ENCODE results near the gene CCDC85B. TPM values are rescaled to one million over a fixed set of nuclear protein-coding genes. Genes with fewer than 3 reads are reported as not detected.

Gene CCDC85B
- polyA plus RNA-seq, 1 of the 3 experiments (the other 2 are of a cell fraction), result 52.8 TPM

GRCh38 chr11:65927904-65928397 lies 37.5 kb downstream of the CCDC85B start:
- ChIA-PET CTCF (interaction anchor here (0.8 kb wide), 1 partner anchor 40 kb away, joined by 3 read pairs; the partner anchor contains the start of gene FIBP), POLR2A (no interaction called here)
- H3K9me3 ChIP-seq, result no peaks in the 10 kb centered on the region
- DNase-seq, result no peak
- H4K20me1 ChIP-seq (ENCODE audit: insufficient read depth), result no peaks in the 10 kb centered on the region
- no peak overlapping the region for H3K27ac ChIP-seq (ENCODE audit: low read depth in 2 of 2, low read length in 1 of 2)
- no peak overlapping the region for H3K4me2 ChIP-seq
- peaks cover 0 to 10% of the 10 kb centered on the region in 2 experiments; a peak in 2 of 4 replicates for H3K4me1 ChIP-seq (ENCODE audit: control insufficient read depth in 1 of 2, insufficient read depth in 2 of 2, low read depth in 1 of 2, low read length in 1 of 2)
- 90% methylated on average over 9 of the region's 9 CpGs for WGBS (ENCODE audit: low lambda C conversion rate)
- no peaks in the 10 kb centered on the region for H3K9me2 ChIP-seq
- no peaks in the 10 kb centered on the region for H3K27me3 ChIP-seq (ENCODE audit: insufficient read depth)
- H2AFZ ChIP-seq (ENCODE audit: low read depth), result no peak overlapping the region
- H3F3A ChIP-seq (replicated peaks; ENCODE audit: insufficient read depth), result peaks cover 25% of the 10 kb centered on the region
- no peak overlapping the region for H3K9ac ChIP-seq
- TF ChIP-seq NRF1 (IDR thresholded peaks at IDR 0.05; ENCODE audit: low read depth, low read length) (no peak), FOXJ3 (CRISPR knock-in tag; IDR thresholded peaks at IDR 0.05) (no peak), YY1 (IDR thresholded peaks at IDR 0.05; ENCODE audit: low read depth) (no peak), RFX5 (IDR thresholded peaks at IDR 0.05; ENCODE audit: low read length) (no peak), MEF2A (IDR thresholded peaks at IDR 0.05; ENCODE audit: borderline replicate concordance, low read depth) (no peak)
- TF ChIP-seq, protein P1, sequence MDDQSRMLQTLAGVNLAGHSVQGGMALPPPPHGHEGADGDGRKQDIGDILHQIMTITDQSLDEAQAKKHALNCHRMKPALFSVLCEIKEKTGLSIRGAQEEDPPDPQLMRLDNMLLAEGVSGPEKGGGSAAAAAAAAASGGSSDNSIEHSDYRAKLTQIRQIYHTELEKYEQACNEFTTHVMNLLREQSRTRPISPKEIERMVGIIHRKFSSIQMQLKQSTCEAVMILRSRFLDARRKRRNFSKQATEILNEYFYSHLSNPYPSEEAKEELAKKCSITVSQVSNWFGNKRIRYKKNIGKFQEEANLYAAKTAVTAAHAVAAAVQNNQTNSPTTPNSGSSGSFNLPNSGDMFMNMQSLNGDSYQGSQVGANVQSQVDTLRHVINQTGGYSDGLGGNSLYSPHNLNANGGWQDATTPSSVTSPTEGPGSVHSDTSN (IDR thresholded peaks at IDR 0.05), result no peak
- TF ChIP-seq, protein P2, sequence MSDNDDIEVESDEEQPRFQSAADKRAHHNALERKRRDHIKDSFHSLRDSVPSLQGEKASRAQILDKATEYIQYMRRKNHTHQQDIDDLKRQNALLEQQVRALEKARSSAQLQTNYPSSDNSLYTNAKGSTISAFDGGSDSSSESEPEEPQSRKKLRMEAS (IDR thresholded peaks at IDR 0.05; ENCODE audit: low read depth), result no peak
- H3K4me3 ChIP-seq (ENCODE audit: low read depth in 2 of 2, low read length in 1 of 2), result no peak overlapping the region
- no peaks in the 10 kb centered on the region; the same call in 1 of the 2 replicates for H3K79me2 ChIP-seq (ENCODE audit: insufficient read depth)
- peaks cover 0 to 17% of the 10 kb centered on the region in 2 experiments for H3K36me3 ChIP-seq (replicated peaks in 1 of 2; ENCODE audit: control insufficient read depth in 1 of 2, insufficient read depth in 2 of 2, low read length in 1 of 2)

DNA sequence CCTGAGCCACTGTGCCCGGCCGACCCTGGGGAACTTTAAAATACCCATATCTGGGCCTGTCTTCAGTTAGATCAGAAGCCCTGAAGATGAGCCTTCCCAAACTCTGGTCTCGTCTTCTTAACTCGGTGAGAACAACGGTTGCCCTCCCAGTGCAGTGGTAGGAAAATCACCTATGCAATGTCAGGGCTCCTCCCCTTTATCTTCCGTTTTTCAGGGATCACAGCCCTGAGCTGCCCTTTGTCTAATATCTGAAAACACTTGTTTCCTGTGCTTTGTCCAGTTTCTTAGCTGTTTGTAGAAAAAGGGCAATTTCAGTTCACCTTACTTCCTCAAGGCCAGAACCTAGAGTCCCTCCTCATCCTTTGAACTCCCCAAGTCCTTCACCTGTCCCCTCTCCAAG lies 38.2 kb downstream of the CCDC85B start:
- 85% methylated on average over 6 of the region's 6 CpGs for WGBS (ENCODE audit: low lambda C conversion rate)
- Histone ChIP-seq H3K4me2 (no peak overlapping the region), H3F3A (replicated peaks; ENCODE audit: insufficient read depth) (peaks cover 20% of the 10 kb centered on the region), H4K20me1 (ENCODE audit: insufficient read depth) (no peaks in the 10 kb centered on the region), H3K27ac (ENCODE audit: low read depth in 2 of 2, low read length in 1 of 2) (no peak overlapping the region), H2AFZ (ENCODE audit: low read depth) (no peak overlapping the region), H3K9me2 (no peaks in the 10 kb centered on the region), H3K4me3 (ENCODE audit: low read depth in 2 of 2, low read length in 1 of 2) (no peak overlapping the region), H3K4me1 (ENCODE audit: control insufficient read depth in 1 of 2, insufficient read depth in 2 of 2, low read depth in 1 of 2, low read length in 1 of 2) (peaks cover 0 to 10% of the 10 kb centered on the region in 2 experiments; a peak in 2 of 4 replicates), H3K9me3 (no peaks in the 10 kb centered on the region), H3K36me3 (replicated peaks in 1 of 2; ENCODE audit: control insufficient read depth in 1 of 2, insufficient read depth in 2 of 2, low read length in 1 of 2) (peaks cover 0 to 9% of the 10 kb centered on the region in 2 experiments), H3K79me2 (ENCODE audit: insufficient read depth) (no peaks in the 10 kb centered on the region), H3K27me3 (ENCODE audit: insufficient read depth) (no peaks in the 10 kb centered on the region), H3K9ac (no peak overlapping the region)
- DNase-seq, result no peak
- TF ChIP-seq NRF1 (IDR thresholded peaks at IDR 0.05; ENCODE audit: low read depth, low read length) (no peak), RCOR1 (IDR thresholded peaks at IDR 0.05; ENCODE audit: low read length) (no peak), USF1 (IDR thresholded peaks at IDR 0.05; ENCODE audit: borderline replicate concordance, low read depth) (no peak), RAD21 (IDR thresholded peaks at IDR 0.05; ENCODE audit: low read length) (no peak), EZH2phosphoT487 (IDR thresholded peaks at IDR 0.05; ENCODE audit: borderline replicate concordance, low read depth) (no peak), SIN3A (IDR thresholded peaks at IDR 0.05; ENCODE audit: borderline replicate concordance, low read depth, low read length) (no peak), YY1 (IDR thresholded peaks at IDR 0.05; ENCODE audit: low read depth) (no peak), RXRA (IDR thresholded peaks at IDR 0.05; ENCODE audit: borderline replicate concordance, low read depth) (no peak), ZBTB33 (IDR thresholded peaks at IDR 0.05; ENCODE audit: borderline replicate concordance, low read depth) (no peak), FOXM1 (IDR thresholded peaks at IDR 0.05; ENCODE audit: low read depth) (no peak), RFX5 (IDR thresholded peaks at IDR 0.05; ENCODE audit: low read length) (no peak), MXI1 (IDR thresholded peaks at IDR 0.05; ENCODE audit: low read depth, low read length) (no peak), TEAD4 (IDR thresholded peaks at IDR 0.05; ENCODE audit: borderline replicate concordance, insufficient read depth) (no peak), MEF2A (IDR thresholded peaks at IDR 0.05; ENCODE audit: borderline replicate concordance, low read depth) (no peak), ELF1 (IDR thresholded peaks at IDR 0.05) (no peak), TCF12 (IDR thresholded peaks at IDR 0.05) (no peak)
- TF ChIP-seq, protein P3, sequence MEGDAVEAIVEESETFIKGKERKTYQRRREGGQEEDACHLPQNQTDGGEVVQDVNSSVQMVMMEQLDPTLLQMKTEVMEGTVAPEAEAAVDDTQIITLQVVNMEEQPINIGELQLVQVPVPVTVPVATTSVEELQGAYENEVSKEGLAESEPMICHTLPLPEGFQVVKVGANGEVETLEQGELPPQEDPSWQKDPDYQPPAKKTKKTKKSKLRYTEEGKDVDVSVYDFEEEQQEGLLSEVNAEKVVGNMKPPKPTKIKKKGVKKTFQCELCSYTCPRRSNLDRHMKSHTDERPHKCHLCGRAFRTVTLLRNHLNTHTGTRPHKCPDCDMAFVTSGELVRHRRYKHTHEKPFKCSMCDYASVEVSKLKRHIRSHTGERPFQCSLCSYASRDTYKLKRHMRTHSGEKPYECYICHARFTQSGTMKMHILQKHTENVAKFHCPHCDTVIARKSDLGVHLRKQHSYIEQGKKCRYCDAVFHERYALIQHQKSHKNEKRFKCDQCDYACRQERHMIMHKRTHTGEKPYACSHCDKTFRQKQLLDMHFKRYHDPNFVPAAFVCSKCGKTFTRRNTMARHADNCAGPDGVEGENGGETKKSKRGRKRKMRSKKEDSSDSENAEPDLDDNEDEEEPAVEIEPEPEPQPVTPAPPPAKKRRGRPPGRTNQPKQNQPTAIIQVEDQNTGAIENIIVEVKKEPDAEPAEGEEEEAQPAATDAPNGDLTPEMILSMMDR (IDR thresholded peaks at IDR 0.05), result no peak
- ChIA-PET POLR2A (no interaction called here), CTCF (no interaction called here)

Measured in SK-N-SH (cell line).